ENCODE measurements around the gene ADAP1. TPM values are rescaled to one million over a fixed set of nuclear protein-coding genes. Genes with fewer than 3 reads are reported as not detected.

Gene ADAP1
- total RNA-seq, 2 donors from 2014 or later: 3.8 to 6.5 TPM

- TF ChIP-seq, protein P1, sequence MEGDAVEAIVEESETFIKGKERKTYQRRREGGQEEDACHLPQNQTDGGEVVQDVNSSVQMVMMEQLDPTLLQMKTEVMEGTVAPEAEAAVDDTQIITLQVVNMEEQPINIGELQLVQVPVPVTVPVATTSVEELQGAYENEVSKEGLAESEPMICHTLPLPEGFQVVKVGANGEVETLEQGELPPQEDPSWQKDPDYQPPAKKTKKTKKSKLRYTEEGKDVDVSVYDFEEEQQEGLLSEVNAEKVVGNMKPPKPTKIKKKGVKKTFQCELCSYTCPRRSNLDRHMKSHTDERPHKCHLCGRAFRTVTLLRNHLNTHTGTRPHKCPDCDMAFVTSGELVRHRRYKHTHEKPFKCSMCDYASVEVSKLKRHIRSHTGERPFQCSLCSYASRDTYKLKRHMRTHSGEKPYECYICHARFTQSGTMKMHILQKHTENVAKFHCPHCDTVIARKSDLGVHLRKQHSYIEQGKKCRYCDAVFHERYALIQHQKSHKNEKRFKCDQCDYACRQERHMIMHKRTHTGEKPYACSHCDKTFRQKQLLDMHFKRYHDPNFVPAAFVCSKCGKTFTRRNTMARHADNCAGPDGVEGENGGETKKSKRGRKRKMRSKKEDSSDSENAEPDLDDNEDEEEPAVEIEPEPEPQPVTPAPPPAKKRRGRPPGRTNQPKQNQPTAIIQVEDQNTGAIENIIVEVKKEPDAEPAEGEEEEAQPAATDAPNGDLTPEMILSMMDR (conservative IDR thresholded peaks at IDR 0.05): no peak
- no peaks in the 10 kb centered on the region for H3K9me3 ChIP-seq (ENCODE audit: control insufficient read depth, low read length)
- no peaks in the 10 kb centered on the region for H3K27me3 ChIP-seq (ENCODE audit: control insufficient read depth, insufficient read depth, low read length, poor library complexity, severe bottlenecking)
- peaks cover 75% of the 10 kb centered on the region for H3K36me3 ChIP-seq (ENCODE audit: control insufficient read depth, insufficient read depth, low read length)
- no peaks in the 10 kb centered on the region for H3K27me3 Mint-ChIP-seq (ENCODE audit: insufficient read depth)
- no peak overlapping the region for H3K27ac ChIP-seq (ENCODE audit: low read depth, low read length)
- no peaks in the 10 kb centered on the region for H3K9me3 Mint-ChIP-seq
- H3K4me1 Mint-ChIP-seq: no peaks in the 10 kb centered on the region
- peaks cover 71% of the 10 kb centered on the region for H3K36me3 Mint-ChIP-seq (ENCODE audit: low read depth)
- DNase-seq: no peak
- H3K4me1 ChIP-seq (ENCODE audit: control insufficient read depth, insufficient read depth, low read length): no peaks in the 10 kb centered on the region
- H3K9ac ChIP-seq (ENCODE audit: extremely low read depth, low read length, poor library complexity, severe bottlenecking): no peak overlapping the region
- WGBS, 2 experiments (ENCODE audit: insufficient coverage in 1 of 2, insufficient read length in 1 of 2): 89 to 92% methylated on average over 27 to 33 of the region's 33 CpGs
- H3K27ac Mint-ChIP-seq: no peak overlapping the region
- H3K4me3 Mint-ChIP-seq: no peak overlapping the region
- H3K4me3 ChIP-seq (ENCODE audit: low read length): no peak overlapping the region
These were observed 100.9 kb downstream of the ADAP1 start for GRCh38 chr7:853366-854117.

- Mint-ChIP-seq H3K27ac (no peak overlapping the region), H3K9me3 (peaks cover 4% of the 10 kb centered on the region), H3K4me1 (no peaks in the 10 kb centered on the region), H3K27me3 (ENCODE audit: insufficient read depth) (no peaks in the 10 kb centered on the region), H3K4me3 (no peak overlapping the region), H3K36me3 (ENCODE audit: low read depth) (peaks cover 66% of the 10 kb centered on the region)
- DNase-seq: no peak
- H3K27me3 ChIP-seq (ENCODE audit: control insufficient read depth, insufficient read depth, low read length, poor library complexity, severe bottlenecking): no peaks in the 10 kb centered on the region
- 91% methylated on average over 14 of the region's 14 CpGs for WGBS, 2 experiments (ENCODE audit: insufficient coverage in 1 of 2, insufficient read length in 1 of 2)
- H3K36me3 ChIP-seq (ENCODE audit: control insufficient read depth, insufficient read depth, low read length): peaks cover 66% of the 10 kb centered on the region
- TF ChIP-seq, protein P1 (conservative IDR thresholded peaks at IDR 0.05): no peak
- H3K27ac ChIP-seq (ENCODE audit: low read depth, low read length): no peak overlapping the region
- H3K4me3 ChIP-seq (ENCODE audit: low read length): no peak overlapping the region
- no peaks in the 10 kb centered on the region for H3K4me1 ChIP-seq (ENCODE audit: control insufficient read depth, insufficient read depth, low read length)
- H3K9ac ChIP-seq (ENCODE audit: extremely low read depth, low read length, poor library complexity, severe bottlenecking): no peak overlapping the region
- no peaks in the 10 kb centered on the region for H3K9me3 ChIP-seq (ENCODE audit: control insufficient read depth, low read length)
These were observed 103.3 kb downstream of the ADAP1 start for GRCh38 chr7:851204-851603.

DNA sequence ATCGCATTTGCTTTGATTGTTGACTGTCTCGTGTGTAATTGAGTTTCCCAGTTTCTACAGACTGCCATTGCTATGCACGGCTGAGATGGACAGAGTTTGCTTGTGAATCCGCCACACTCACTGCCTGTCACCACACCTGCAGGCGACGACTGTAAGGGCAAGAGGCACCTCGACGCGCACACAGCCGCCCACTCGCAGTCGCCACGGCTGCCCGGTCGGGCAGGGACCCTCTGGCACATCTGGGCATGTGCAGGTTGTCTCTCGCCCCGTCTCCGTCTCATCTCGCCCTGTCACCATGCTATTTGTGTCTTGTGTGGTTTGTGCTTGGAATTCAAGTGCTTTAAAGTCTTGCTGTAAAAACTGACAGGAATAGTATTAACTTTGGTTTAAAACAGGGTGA lies 104.7 kb downstream of the ADAP1 start:
- H3K27ac Mint-ChIP-seq: no peak overlapping the region
- H3K36me3 Mint-ChIP-seq (ENCODE audit: low read depth): peaks cover 68% of the 10 kb centered on the region
- Histone ChIP-seq H3K27ac (ENCODE audit: low read depth, low read length) (no peak overlapping the region), H3K9me3 (ENCODE audit: control insufficient read depth, low read length) (no peaks in the 10 kb centered on the region), H3K4me3 (ENCODE audit: low read length) (no peak overlapping the region), H3K36me3 (ENCODE audit: control insufficient read depth, insufficient read depth, low read length) (peaks cover 74% of the 10 kb centered on the region), H3K9ac (ENCODE audit: extremely low read depth, low read length, poor library complexity, severe bottlenecking) (no peak overlapping the region), H3K4me1 (ENCODE audit: control insufficient read depth, insufficient read depth, low read length) (no peaks in the 10 kb centered on the region), H3K27me3 (ENCODE audit: control insufficient read depth, insufficient read depth, low read length, poor library complexity, severe bottlenecking) (no peaks in the 10 kb centered on the region)
- H3K4me3 Mint-ChIP-seq: no peak overlapping the region
- no peaks in the 10 kb centered on the region for H3K4me1 Mint-ChIP-seq
- TF ChIP-seq, protein P1 (conservative IDR thresholded peaks at IDR 0.05): no peak
- H3K27me3 Mint-ChIP-seq (ENCODE audit: insufficient read depth): no peaks in the 10 kb centered on the region
- peaks cover 4% of the 10 kb centered on the region for H3K9me3 Mint-ChIP-seq
- DNase-seq: no peak
- 94 to 95% methylated on average over 19 of the region's 19 CpGs for WGBS, 2 experiments (ENCODE audit: insufficient coverage in 1 of 2, insufficient read length in 1 of 2)
